ENCODE measurements around the gene AP1S3.

DNA sequence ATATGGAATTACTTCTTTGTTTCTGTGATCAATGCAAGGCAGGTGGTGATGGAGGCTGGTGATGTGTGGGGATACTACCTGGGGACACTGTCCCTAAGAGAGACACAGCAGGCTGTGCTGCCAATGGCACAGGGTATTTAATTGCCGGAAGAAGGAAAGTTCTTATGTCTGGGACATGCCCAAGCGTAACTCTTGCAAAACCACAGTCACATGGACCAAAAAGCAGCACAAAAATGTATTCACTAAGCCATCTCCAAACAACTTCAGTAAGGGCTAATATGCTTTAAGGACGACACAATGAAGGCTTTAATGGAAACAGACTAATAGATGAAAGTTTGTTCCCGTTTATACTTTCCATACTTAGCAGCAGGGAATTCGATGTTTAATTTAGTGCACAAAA, 49.7 kb upstream of the AP1S3 start:
- no peak for TF ChIP-seq FOXK1 (CRISPR knock-in tag; IDR thresholded peaks at IDR 0.05)
- TF ChIP-seq, protein P1, sequence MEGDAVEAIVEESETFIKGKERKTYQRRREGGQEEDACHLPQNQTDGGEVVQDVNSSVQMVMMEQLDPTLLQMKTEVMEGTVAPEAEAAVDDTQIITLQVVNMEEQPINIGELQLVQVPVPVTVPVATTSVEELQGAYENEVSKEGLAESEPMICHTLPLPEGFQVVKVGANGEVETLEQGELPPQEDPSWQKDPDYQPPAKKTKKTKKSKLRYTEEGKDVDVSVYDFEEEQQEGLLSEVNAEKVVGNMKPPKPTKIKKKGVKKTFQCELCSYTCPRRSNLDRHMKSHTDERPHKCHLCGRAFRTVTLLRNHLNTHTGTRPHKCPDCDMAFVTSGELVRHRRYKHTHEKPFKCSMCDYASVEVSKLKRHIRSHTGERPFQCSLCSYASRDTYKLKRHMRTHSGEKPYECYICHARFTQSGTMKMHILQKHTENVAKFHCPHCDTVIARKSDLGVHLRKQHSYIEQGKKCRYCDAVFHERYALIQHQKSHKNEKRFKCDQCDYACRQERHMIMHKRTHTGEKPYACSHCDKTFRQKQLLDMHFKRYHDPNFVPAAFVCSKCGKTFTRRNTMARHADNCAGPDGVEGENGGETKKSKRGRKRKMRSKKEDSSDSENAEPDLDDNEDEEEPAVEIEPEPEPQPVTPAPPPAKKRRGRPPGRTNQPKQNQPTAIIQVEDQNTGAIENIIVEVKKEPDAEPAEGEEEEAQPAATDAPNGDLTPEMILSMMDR (IDR thresholded peaks at IDR 0.05) = no peak
- no peak for TF ChIP-seq GRHL2 (CRISPR knock-in tag; IDR thresholded peaks at IDR 0.05; ENCODE audit: insufficient replicate concordance, severe bottlenecking)
- no peak for TF ChIP-seq PREB (CRISPR knock-in tag; IDR thresholded peaks at IDR 0.05; ENCODE audit: borderline replicate concordance)
- TF ChIP-seq GABPB1 (CRISPR knock-in tag; IDR thresholded peaks at IDR 0.05) = no peak
- TF ChIP-seq, protein P2, sequence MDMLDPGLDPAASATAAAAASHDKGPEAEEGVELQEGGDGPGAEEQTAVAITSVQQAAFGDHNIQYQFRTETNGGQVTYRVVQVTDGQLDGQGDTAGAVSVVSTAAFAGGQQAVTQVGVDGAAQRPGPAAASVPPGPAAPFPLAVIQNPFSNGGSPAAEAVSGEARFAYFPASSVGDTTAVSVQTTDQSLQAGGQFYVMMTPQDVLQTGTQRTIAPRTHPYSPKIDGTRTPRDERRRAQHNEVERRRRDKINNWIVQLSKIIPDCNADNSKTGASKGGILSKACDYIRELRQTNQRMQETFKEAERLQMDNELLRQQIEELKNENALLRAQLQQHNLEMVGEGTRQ (CRISPR knock-in tag; IDR thresholded peaks at IDR 0.05) = no peak
- TF ChIP-seq FOXP1 (CRISPR knock-in tag; IDR thresholded peaks at IDR 0.05; ENCODE audit: borderline replicate concordance) = no peak
- TF ChIP-seq NR1H2 (CRISPR knock-in tag; IDR thresholded peaks at IDR 0.05) = no peak
- no peak for TF ChIP-seq SP1 (CRISPR knock-in tag; conservative IDR thresholded peaks at IDR 0.05)
- no peak for TF ChIP-seq ESRRA (CRISPR knock-in tag; IDR thresholded peaks at IDR 0.05; ENCODE audit: borderline replicate concordance)
- no peak for TF ChIP-seq USF1 (CRISPR knock-in tag; IDR thresholded peaks at IDR 0.05)
- no peak for TF ChIP-seq NFYB (CRISPR knock-in tag; conservative IDR thresholded peaks at IDR 0.05; ENCODE audit: low read depth)
- no peak for TF ChIP-seq ZNF281 (CRISPR knock-in tag; IDR thresholded peaks at IDR 0.05)
- TF ChIP-seq CDX4 (CRISPR knock-in tag; IDR thresholded peaks at IDR 0.05; ENCODE audit: borderline replicate concordance) = no peak
